T47D (cell line): ENCODE data around the gene ANO3.
A peak's percentile ranks its signal among the peaks of the same experiment; 100 is the strongest.

Experiments
- DNase-seq, 2 experiments: peaks; one replicate each; pipeline versions ENCODE4 v3.0.0 to v3.0.0-alpha.2; 2011 to 2012; ENCODE audit warnings: low read depth in 1 of 2, low spot score in 1 of 2
- JUND ChIP-seq: IDR thresholded peaks from 2 replicates; pipeline ENCODE4 v1.6.1; 2012; ENCODE audit warnings: low read depth
- in situ Hi-C: cut with HindIII; loops from 2 replicates; pipeline ENCODE4 v1.10.0; 2016; ENCODE audit warnings: low sequenced_read_pairs, low pct_unique_long_range_greater_than_20kb

ANO3 gene

DNA sequence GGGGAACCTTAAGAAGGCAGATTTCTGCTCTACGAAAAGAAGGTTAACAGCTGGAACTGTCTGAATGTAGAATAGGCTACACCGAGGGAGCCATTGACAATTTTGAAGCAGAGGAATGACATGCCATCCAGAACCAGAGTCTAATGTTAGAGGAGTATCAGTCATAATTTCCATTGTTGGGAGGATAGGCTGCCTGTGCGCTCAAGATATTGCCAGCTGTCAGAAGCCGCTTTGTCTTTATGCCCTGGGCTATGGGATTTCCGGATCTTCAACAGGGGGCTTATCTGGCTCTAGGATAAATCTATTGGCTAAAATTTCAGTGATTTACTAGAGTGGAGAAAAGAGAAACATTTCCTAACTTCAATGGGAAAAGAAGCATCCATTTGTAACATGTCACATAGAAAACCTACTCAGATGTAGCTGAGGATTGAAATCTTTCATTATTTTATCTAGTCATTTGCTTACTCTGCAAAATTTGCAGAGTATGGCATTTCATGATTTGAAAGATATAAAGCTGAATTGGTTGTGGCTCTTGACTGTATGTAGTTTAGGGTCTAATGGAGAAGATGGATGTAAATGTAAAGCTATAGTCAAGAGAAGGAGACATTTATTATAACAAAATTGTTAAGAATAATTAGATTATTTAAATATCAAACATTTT is 78.9 kb downstream of the ANO3 start:
- no peak for DNase-seq
- in situ Hi-C loops = no loop called here
- no peak for TF ChIP-seq JUND

DNA sequence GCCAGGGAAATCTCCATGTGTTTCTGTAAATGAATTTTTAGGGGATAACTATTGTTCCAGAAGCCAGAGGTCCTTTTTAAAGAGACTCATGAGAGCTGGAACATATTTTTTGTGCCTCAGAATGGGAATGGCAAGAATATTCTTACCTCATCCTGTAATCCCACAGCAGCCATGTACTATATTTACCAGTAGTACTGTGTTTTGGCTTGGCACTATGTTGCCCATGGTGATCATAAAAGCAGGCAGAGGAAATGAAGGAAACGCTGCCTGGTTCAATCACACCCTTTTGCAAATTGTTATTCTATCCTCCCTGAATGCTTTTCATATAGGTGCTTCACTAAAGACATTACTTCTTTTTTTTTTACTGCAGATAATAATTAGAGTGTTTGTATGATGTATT is 81.0 kb downstream of the ANO3 start:
- in situ Hi-C loops = no loop called here
- DNase-seq = no peak
- TF ChIP-seq JUND = no peak

DNA sequence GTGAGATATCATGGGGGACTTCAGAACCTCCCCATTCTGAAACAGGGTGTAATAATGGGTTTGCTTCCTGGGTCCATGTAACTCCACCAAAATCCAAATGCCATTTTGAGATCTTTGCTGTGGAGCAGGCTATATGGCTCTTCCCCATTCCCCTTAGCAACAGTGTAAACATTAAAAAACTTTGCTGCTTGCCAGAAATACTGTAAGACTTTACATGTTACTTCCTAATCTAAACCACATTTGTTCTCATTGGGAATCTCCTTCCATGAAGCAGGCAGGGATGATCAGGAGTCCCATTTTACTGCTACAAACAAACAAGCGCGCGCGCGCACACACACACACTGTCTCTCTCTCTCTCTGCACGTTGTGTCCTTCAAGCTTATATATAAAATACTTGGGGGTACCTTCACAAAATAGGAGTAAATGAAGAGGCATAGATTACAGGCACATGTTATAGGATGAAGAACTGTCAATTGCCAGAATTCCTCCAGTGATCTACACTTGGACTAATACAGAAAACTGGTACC is 86.5 kb downstream of the ANO3 start:
- TF ChIP-seq JUND = no peak
- in situ Hi-C loops = no loop called here
- no peak for DNase-seq

DNA sequence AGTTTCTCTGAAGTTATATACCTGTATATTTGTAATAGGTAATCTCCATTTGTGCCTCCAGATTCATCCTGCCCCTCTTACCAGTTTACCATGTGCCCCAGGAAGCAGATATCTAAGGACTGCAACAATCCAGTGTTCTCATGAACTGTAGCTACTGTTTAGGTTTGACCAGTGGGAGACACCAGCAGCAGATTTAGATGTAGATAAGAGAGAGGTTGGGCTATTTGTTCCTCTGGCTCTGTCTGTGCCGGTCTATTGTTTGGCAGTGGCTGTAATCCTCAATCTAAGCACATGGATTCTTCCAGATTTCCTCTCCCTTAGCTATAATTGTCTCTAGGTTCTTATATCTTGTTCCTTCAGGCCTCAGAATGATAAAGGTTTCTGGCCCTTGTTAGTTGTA is 88.4 kb downstream of the ANO3 start:
- in situ Hi-C loops = no loop called here
- TF ChIP-seq JUND = no peak
- DNase-seq = no peak

DNA sequence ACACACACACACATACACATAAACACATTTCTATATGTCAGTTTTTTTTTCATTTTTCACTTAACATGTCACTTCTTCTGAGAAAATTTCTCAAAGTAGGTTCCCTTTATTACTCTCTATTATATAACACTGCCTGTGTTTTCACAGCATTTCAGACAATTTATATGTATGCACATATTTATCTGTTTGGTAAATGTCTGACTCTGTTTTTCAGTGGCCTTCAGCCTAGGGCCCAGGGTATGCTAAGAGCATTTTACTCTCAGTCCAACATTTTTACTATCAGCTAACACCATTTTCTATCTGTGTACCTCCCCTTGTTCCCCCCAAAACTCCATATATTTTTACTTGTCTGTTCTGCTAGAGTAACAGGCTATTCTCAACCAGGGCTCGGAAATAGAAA is 92.3 kb downstream of the ANO3 start:
- in situ Hi-C loops = no loop called here
- no peak for TF ChIP-seq JUND
- no peak for DNase-seq

DNA sequence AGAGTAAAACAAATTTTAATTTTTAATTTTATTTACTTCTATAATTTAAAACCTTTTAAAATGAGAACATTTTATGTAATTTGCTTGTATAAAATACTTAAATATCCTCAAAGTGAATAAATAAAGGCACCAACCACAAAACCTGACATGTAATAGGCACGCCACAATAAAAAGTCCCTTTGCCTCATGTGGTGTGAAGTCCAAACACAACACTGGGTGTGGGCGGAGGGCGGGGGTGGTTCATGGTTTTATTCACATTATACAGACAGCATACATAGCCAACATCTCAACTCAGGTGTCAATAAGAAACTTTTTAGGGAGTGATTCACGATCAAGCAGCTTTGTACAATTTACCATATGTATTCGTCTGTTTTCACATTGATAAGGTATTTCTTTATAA is 107.9 kb downstream of the ANO3 start:
- DNase-seq = no peak
- in situ Hi-C loops = no loop called here
- no peak for TF ChIP-seq JUND

DNA sequence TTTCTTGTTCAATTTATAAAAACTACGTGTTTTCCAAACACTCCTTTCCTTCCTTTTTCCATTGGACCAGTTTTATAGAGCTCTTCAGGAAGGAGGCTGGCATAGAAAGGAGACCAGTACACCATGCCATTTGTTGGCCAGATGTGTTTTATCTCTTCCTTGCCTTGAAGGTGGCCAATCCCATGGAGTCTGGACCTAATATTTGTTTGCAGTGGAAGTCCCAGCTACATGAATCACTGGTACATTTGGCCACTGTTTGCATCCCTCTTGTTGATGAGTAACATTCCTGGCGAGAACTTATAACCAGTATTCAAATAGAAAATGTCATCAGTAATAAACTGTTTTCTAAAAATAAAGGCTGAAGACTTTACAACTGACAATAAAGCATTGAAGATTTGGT is 110.2 kb downstream of the ANO3 start:
- peak in 1 of 2 experiments; percentile 18 for DNase-seq
- in situ Hi-C loops = no loop called here
- no peak for TF ChIP-seq JUND

DNA sequence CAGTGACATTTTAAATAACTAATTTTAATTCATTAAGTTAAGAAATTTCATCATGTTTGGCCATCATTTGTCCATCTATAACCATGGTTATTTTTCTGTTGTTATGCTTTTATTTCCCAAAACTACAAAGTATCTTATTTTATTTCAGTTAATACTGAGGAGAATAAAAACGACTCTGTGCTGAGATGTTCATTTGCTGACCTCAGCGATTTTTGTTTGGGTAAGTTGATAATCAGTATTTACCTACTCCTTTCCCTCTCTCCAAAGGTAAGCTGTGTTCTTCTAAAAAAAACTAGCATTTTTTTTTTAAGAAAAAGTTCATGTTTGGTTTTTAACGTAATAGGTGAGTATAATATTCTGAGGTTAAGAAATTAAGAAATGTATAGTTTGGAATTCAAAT is 111.7 kb downstream of the ANO3 start:
- no peak for TF ChIP-seq JUND
- in situ Hi-C loops = no loop called here
- no peak for DNase-seq

DNA sequence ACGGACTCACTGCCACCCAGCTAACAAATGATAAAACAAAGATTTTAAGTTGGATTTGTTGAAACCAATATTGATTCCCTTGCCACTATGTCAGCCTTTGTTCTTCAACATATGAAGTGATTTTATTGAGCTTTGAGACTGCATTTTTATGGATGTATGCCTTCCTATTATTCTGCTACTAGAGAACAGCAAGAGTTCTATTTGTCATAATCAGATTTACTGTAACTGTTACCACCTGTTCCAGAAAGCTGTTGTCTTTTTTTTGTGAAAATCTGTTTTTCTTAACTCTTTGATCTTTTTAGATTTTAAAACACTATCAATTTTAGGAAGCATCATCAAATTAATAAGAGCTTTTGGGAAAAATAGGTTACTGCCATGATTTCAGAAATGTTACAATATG is 125.7 kb downstream of the ANO3 start:
- in situ Hi-C loops = no loop called here
- no peak for DNase-seq
- TF ChIP-seq JUND = no peak

DNA sequence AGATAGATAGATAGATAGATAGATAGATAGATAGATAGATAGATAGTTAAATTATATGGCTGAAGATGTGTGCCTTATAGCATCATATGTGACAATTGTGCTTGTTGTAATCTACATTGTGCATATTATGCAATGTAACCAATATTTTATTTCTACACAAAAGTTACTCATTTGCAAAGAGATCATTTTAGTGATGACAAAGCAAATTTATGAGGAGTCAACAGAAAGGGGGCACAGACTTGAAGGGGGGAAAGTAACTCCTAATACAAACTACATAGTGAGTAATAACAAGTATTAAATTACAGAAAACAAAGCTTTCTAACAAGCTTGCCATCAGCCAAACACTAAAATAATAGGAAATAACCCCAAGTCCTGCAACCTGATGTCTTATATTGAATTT is 133.3 kb downstream of the ANO3 start:
- in situ Hi-C loops = no loop called here
- no peak for DNase-seq
- no peak for TF ChIP-seq JUND

DNA sequence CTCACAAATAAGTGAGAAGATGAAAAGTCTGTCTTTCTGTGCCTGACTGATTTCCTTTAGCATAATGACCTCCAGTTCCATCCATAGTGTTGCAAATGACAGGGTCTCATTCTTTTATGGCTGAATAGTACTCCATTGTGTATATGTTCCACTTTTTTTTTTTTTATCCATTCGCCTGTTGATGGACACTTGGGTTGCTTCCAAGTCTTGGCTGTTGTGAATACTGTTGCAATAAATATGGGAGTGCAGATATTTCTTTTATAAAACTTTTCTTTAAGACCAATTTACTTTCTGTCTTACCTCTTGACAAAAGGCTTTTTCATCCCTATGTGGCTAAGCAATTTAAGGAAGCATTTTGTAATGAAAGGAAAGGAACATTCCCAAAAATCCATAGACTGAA is 135.6 kb downstream of the ANO3 start:
- in situ Hi-C loops = no loop called here
- TF ChIP-seq JUND = no peak
- no peak for DNase-seq

DNA sequence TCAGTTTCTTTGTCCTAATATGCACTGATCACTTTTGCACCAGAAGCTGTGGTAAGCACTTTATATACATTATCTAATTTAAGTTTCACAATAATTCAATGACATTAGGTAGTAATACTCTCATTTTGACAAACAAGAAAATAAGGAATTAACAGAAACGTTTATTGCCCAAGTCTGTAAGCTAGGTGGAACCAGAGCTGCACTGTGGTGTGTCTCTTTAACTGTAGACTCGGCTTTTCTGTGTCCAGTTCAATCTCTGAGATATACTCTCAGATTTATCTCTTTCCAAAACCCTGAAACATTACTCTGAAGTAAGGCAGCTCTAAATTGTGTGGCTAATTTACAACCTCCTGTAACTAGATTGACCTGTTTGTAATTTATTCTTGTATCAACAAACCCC is 139.1 kb downstream of the ANO3 start:
- DNase-seq = peak in 1 of 2 experiments; percentile 21
- TF ChIP-seq JUND = no peak
- in situ Hi-C loops = no loop called here

DNA sequence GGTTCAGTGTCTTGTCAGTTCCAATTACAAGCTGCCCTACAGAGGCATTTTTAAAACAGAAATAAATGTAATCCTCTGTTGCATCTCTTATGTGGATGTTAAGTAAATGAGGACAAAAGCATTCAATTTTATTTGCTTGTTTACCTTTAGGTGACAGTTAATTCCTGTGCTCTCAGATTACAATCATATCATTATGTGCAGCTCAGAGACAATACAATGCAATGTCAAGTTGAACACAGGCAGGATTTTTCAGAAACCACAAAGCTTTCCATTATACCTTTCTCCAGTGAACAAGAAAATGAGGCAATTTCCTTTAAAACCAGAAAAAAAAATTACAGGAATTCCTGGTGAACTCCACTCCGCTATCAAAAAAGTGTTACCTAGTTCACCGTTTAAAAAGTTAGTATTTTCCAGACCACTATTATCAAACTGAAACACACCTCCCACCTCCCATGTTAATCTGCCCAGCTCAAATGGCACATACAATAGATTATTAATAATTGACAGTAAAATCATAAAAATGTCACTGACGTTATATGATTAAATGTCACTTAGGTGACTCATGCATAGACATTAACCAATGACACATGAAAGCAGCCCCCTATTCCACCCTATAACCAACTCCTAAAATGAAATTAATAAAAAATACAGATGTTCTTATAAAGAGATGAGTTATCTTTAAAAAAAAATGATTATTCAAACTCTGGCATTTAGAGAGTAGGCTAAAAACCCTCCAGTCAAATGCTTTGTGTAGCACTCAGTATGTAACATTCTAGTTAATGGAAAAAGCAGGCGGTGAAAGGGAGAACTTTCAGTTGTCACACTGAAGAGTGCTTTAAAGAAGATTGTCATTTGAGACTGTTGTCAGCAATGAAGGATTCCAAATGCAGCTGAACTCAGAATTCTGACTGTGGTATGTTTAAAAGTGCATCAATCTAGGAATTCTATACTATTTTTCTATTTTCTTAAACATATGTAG is 141.6 kb downstream of the ANO3 start:
- DNase-seq = peak in 1 of 2 experiments; percentile 57
- in situ Hi-C loops = no loop called here
- TF ChIP-seq JUND = no peak

DNA sequence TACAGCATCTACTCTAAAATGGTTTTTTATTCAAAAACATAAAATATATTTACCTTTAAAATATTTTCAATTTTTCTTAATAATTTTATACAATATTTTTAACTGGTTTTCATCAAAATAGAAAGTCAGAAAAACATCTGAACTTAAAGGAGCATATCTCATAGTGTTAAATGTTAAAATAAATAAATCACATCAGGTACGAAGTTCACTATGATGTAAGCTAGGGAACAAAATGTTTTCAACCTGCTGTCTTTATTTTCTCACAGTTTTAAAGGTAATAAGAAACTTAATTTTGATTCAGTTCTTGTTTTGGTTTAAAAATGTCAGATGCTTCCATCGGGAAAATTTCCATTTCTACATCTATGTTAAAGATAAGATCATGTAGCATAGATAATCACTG is 142.5 kb downstream of the ANO3 start:
- no peak for DNase-seq
- no peak for TF ChIP-seq JUND
- in situ Hi-C loops = no loop called here
